Mammary epithelial cell (primary cell): ENCODE data around the gene TMEM33.
"Not testable (repeated sequence)": the region's sequence is repeated elsewhere in the genome, so short reads cannot be mapped to it uniquely, and the experiment has no call there.

Source experiments
- CTCF ChIP-seq, 2 donors: IDR thresholded peaks in 1 of 2; conservative IDR thresholded peaks in 1 of 2; 2 replicates each; pipeline ENCODE4 v1.5.1; 2011 to 2012; ENCODE audit warnings: inconsistent platforms in 2 of 2, low read length in 2 of 2, mild to moderate bottlenecking in 2 of 2, control low read depth in 1 of 2, low read depth in 1 of 2; ENCODE audit not compliant: insufficient read depth in 1 of 2; ENCODE audit errors: extremely low read depth in 1 of 2
- EZH2 ChIP-seq: IDR thresholded peaks from 2 replicates; pipeline ENCODE4 v1.6.1; 2012; ENCODE audit warnings: low read length, inconsistent platforms, borderline replicate concordance

- TF ChIP-seq CTCF (conservative IDR thresholded peaks at IDR 0.05 in 1 of 2, IDR thresholded peaks at IDR 0.05 in 1 of 2; ENCODE audit: extremely low read depth in 1 of 2, insufficient read depth in 1 of 2, low read depth in 1 of 2, low read length in 2 of 2); EZH2: not testable (repeated sequence)
Measured at GRCh38 chr4:41920416-41920815, 14.8 kb upstream of the TMEM33 start.
